GM21576 (cell line): ENCODE measurements around the gene C5AR2.
"Not testable (repeated sequence)": the region's sequence is repeated elsewhere in the genome, so short reads cannot be mapped to it uniquely, and the experiment has no call there.

Source experiments
- ATAC-seq: cut with Tn5 transposase; IDR thresholded peaks from one replicate; pipeline ENCODE4 v1.9.1; 2021; ENCODE audit warnings: mild to moderate bottlenecking, moderate library complexity; ENCODE audit not compliant: unreplicated experiment

The C5AR2 gene

GRCh38 chr19:47383890-47384289 lies 51.9 kb downstream of the C5AR2 start:
- not testable (repeated sequence) for ATAC-seq

GRCh38 chr19:47384533-47384932 lies 52.6 kb downstream of the C5AR2 start:
- ATAC-seq, result not testable (repeated sequence)

GRCh38 chr19:47386582-47386981 lies 54.6 kb downstream of the C5AR2 start:
- not testable (repeated sequence) for ATAC-seq

- ATAC-seq, result not testable (repeated sequence)
Measured at GRCh38 chr19:47387623-47388022, 55.6 kb downstream of the C5AR2 start.

GRCh38 chr19:47388721-47389120 lies 56.7 kb downstream of the C5AR2 start:
- ATAC-seq, result not testable (repeated sequence)

- no peak for ATAC-seq
Measured at GRCh38 chr19:47389150-47389556, 57.2 kb downstream of the C5AR2 start.

- no peak for ATAC-seq
Measured at GRCh38 chr19:47390533-47391488, 58.8 kb downstream of the C5AR2 start.

- no peak for ATAC-seq
Measured at GRCh38 chr19:47391510-47392223, 59.7 kb downstream of the C5AR2 start.
